ENCODE results near the gene DGLUCY.

DNA sequence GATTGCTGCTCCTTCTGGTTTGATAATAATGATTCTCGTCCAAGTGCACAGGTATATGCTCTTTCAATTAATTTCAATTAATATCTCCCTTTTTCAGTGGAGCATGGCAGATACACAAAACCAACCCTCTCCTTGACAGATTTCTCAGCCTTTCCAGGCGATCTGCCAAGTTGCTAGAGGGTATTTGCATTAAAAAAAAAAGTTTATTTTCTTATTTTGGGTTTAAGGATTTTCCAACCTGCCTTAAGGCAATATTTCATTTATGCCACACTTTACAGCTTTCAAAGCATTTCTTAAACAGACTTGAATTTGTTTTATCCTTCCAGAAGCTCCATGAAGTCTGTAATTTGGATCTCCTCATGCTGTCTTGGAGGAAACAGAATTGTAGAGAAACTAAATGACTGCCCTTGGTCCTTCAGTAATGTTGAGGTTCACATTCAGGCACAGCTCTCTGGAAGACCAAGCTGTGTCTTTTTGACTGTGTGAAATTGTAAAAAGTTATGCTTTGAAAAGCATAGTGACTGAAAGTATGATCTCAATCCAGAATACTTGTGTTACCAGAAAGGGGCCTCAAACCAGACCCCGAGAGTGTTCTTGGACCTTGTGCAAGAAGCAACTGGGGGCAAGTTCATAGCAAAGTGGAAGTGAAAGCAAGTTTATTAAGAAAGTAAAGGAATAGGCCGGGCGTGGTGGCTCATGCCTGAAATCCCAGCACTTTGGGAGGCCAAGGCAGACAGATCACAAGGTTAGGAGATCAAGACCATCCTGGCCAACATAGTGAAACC is 2.3 kb downstream of the DGLUCY start:
- TF ChIP-seq YY1 (IDR thresholded peaks at IDR 0.05; ENCODE audit: insufficient read depth, insufficient read length) (no peak), ZNF274 (IDR thresholded peaks at IDR 0.05; ENCODE audit: low read depth, low read length) (no peak), SUZ12 (IDR thresholded peaks at IDR 0.05; ENCODE audit: extremely low read depth, insufficient read depth, insufficient read length) (no peak)

Data from NT2/D1 (cell line).